ENCODE measurements around the gene HNRNPUL2.

DNA sequence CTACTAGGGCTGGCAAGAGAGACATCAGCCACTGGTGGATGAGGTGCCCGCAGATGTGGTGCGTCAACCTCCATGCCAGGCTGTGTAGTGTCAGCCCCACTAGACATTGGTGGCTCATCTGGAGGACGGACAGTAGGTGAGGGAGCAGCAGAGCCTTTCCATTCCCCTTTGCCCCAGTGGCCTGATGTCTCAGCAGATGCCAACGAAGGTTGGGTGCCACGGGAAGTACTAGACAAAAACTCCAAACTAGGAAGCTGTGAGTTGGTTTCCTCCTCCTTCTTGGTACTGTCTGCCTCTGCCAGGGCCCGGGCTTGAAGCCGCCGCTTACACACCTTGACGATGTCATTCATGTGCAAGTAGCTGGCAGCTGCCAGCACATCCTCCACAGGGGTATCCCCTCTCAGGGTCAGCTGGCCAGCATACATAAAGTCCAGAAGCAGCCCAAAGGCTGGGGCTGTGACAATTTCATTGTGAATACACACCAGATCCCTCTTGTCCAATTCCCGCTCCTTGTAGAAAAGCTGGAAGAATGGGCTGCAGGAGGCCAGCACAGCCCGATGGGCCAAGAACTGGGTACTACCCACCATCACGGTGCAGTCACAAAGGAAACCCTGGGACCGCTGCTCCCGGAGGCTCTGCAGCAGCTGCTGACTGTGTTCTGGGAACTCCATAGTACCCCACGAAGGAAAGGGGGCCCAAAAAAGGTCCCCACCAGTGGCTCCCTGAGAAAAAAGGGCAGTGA, 25.9 kb upstream of the HNRNPUL2 start:
- TF ChIP-seq CTCF (IDR thresholded peaks at IDR 0.05 in 2 of 3, conservative IDR thresholded peaks at IDR 0.05 in 1 of 3; ENCODE audit: insufficient read depth in 2 of 3, low read depth in 1 of 3, low read length in 3 of 3) (no peak), ZNF589 (CRISPR knock-in tag; IDR thresholded peaks at IDR 0.05; ENCODE audit: low read depth) (no peak), FOXK2 (conservative IDR thresholded peaks at IDR 0.05 in 1 of 2, IDR thresholded peaks at IDR 0.05 in 1 of 2; ENCODE audit: low read depth in 2 of 2) (no peak)
